NOMO-1 treated with DMSO at 0.1 percent for 48 hours (cell line): ENCODE measurements around the gene TRAPPC2L.
"Not testable (repeated sequence)": the region's sequence is repeated elsewhere in the genome, so short reads cannot be mapped to it uniquely, and the experiment has no call there.

Experiments used
- DNase-seq: peaks from one replicate; lab custom pipeline; 2025; ENCODE audit not compliant: unreplicated experiment; lab: John Stamatoyannopoulos, UW

Gene TRAPPC2L

DNA sequence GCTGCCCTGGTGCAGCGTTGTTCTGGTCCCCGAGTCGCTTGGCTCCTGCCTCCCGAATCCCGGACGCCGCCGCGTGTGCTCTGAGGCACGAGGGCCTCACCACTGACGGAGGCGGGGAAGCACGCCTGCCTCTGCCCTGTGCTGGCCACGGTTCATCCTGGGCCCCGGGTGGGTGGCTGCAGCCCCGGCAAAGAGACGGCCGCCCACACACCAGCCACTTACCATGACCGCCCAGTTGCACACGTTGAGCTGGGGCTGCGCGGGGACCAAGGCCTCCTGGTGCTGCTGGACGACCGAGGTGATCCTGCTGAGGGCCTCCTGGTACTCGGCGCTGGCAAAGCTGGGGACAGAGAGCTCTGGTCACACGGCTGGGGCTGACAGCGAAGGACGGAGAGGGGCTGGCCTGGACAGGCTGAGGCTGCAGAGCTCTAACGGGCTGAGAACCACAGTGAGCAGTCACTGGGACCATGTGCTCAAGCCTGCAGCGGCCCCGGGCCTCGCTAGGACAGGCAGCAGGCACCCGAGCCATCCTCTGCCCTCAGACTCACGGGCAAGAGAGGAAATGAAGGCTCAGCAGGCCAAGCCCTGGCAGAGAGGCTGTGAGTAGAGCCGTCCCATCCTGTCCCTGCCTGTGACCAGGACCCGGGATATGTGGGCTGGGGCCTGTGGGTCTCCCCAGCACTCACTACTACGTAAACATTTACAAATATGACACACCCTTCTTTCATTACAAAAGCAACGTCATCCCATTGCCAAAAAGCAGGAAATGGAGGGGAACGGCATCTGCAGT is 38.9 kb upstream of the TRAPPC2L start:
- no peak for DNase-seq

- DNase-seq: no peak
These were observed 38.4 kb upstream of the TRAPPC2L start for GRCh38 chr16:88818575-88818874.

GRCh38 chr16:88819126-88819525 is 37.8 kb upstream of the TRAPPC2L start:
- DNase-seq: no peak

DNA sequence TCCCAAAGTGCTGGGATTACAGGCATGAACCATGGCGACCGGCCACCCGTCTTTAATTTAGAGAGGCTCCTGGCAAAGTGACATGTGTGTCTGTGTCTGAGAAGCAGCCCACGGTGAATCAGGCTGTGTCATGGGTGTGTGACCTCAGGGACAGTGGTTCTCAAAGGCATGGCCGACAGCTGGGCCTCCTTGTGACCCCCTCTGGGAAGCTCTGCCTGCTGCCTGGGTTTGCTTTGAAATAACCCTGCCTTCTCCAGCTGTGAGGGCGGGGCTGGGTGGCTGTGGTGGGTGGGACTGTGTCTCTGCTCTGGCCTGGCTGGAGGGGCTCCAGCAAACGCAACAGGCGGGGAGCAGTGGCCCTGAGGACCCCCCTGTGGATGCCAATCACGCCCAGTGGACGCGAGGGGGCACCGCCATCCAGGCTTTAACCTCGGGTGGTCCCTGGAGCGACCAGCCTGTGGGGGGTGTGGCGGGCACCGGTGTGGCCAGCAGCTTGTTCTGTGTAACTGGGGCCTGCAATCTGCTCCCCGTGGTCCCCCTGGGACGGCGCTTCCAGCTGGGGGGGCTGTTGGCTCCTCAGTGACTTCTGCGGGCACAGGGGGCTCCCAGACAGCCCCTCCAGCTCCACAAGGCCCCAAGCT is 36.4 kb upstream of the TRAPPC2L start:
- no peak for DNase-seq

DNA sequence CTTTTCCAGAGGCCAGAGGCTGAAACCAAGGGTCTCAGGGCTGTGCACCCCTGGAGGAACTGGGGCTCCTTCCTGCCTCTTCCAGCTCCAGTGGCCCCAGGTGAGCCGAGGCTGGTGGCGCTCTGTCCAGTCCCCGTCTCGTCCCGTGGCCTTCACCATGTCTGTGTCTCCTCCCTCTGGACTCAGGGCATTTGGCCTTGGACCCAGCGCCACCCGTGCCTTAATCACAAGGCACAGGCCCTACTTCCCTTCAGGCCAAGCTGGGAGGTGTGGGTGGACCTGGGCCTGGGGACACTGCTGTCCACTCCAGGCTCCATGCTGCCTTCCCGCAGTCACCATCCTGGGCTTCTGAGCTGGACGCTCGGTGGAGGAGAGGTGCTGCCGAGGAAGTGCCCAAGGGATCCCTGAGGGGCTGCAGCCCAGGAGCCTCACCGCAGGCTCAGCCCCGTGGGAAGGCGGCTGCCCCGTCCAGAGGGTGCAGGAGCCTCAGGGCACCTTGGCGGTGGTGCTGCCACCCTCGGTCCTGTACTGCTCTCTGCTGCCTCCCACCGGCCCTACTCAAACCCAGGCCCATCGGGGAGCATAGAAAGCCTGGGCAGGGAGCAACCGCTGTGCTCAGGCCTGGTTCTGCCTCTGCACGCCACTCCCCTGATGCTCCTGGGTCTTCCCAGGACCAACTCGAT is 35.6 kb upstream of the TRAPPC2L start:
- DNase-seq: no peak

- no peak for DNase-seq
These were observed 34.5 kb upstream of the TRAPPC2L start for GRCh38 chr16:88822281-88823040.

DNA sequence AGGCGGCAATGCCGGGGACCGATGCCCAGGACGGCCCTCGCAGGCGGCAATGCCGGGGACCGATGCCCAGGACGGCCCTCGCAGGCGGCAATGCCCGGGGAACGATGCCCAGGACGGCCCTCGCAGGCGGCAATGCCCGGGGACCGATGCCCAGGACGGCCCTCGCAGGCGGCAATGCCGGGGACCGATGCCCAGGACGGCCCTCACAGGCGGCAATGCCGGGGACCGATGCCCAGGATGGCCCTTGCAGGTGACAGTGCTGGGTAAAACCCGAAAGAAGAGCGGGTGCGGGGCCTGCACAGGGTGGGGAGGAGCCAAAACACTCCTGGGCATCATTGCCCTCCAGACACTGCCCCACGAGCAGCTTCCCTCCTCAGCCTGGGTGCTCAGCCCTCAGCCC is 33.3 kb upstream of the TRAPPC2L start:
- not testable (repeated sequence) for DNase-seq

DNA sequence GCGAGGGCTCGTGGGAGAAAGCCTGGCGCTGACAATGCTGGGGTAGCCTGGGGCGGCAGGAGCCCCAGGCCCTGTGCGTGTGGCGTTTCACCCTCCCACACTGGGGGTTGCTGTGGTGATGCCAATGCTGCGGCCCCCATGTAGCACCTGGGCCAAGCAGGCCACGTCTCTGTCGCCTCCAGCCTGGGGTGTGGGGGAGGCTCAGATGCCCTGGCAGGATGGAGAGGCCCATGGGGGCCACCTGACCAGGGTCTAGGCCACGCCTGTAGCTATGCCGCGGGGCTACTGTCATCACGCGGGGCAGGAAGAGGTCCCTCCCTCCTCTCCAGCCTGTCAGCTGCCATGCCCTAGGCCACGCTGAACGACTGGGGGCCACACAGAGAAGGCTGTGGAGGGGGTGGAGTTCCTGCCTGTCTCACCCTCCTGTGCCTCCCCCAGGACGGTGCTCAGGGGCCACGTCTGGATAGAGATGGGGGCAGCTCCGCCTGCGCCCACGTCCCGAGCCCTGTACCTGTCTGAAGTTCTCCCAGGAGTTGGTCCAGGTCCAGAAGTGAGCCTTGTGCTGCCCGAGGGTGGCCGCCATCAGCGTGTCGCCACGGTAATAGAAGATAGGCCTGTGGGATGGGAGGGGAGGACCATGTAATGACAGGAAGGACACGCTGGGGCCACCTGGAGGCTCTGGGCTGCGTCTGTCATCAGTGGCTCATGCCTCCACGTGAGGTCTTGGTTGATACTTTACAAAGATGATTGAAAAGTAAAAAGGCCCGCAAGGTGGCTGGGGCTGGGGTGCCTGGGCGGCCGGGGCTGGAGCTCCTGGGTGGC is 32.5 kb upstream of the TRAPPC2L start:
- DNase-seq: no peak

GRCh38 chr16:88825146-88825545 is 31.8 kb upstream of the TRAPPC2L start:
- DNase-seq: no peak

- DNase-seq: no peak
These were observed 30.7 kb upstream of the TRAPPC2L start for GRCh38 chr16:88826070-88826840.

DNA sequence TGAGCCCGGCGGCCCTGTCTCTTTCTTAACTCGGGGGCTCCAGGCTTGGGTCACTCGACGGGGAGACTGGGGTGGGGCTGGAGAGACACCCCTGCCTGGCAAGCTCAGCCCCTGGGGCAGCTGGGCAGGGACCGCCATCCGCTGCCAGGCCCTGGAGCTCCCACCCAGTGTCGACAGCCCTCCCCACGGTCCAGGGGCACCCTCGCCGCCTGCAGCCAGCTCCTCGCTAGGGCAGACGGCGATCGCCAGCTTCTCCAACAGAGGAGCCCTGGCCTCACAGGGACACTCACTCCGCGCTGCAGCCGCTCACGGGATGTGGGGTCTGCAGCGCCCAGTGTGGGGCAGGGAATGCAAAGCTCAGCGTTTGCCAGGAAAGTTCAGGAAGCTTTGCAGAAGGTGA is 29.2 kb upstream of the TRAPPC2L start:
- no peak for DNase-seq

DNA sequence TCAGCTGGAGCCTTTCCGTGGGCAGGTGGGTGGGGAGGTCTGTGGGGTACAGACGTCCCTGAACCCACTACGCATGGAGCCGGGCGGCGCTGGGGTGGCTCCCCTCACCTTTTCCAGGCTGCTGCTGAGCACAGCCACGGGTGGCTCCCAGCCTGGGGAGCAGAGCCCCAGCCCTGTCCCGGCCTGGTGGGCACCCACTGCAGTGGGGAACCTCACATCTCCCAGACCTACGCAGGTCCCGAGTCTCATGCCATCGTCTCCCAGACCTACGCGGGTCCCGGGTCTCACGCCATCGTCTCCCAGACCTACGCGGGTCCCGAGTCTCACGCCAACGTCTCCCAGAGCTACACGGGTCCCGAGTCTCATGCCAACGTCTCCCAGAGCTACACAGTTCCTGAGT is 28.2 kb upstream of the TRAPPC2L start:
- DNase-seq: no peak

DNA sequence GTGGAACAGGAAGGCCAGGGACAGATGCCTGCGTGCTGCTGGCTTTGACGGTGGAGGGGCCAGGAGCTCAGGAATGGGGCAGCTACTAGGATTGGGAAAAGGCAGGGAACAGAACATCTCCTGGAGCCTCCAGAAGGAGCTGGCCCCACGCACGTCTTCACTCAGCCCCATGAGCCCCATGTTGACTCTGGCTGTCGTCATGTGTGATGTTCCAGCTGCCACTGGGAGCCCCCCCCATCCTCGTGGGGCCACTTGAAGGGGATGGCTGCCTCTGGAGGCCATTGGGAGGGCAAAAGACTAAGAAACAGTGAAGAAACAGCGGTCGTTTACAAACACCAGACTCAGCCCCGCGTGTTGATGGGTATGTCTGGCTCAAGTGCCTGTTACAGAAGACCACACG is 26.7 kb upstream of the TRAPPC2L start:
- DNase-seq: no peak

- DNase-seq: no peak
These were observed 26.1 kb upstream of the TRAPPC2L start for GRCh38 chr16:88830783-88831182.

- no peak for DNase-seq
These were observed 25.1 kb upstream of the TRAPPC2L start for GRCh38 chr16:88831838-88832237.

GRCh38 chr16:88833086-88833485 is 23.8 kb upstream of the TRAPPC2L start:
- DNase-seq: no peak

- DNase-seq: no peak
These were observed 22.3 kb upstream of the TRAPPC2L start for GRCh38 chr16:88834670-88835069.

DNA sequence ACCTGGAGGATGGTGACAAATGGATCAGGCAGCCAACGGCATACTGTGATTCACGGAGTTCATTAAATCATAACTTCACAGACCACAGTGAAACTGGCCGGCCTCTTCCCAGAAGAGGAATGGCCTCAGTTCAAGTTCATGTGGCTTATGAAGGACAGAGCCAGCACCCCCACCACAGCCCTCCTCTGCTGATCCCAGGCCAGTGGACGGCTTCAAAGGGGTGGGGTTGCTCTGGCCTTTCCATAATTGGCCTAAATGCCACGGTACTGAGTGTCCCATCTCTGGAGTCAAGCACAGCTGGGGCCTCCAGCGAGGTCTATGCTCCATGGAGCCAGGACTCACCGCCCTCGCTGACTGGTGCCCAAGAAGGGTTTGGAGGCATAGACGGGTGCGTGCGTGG is 21.5 kb upstream of the TRAPPC2L start:
- no peak for DNase-seq

DNA sequence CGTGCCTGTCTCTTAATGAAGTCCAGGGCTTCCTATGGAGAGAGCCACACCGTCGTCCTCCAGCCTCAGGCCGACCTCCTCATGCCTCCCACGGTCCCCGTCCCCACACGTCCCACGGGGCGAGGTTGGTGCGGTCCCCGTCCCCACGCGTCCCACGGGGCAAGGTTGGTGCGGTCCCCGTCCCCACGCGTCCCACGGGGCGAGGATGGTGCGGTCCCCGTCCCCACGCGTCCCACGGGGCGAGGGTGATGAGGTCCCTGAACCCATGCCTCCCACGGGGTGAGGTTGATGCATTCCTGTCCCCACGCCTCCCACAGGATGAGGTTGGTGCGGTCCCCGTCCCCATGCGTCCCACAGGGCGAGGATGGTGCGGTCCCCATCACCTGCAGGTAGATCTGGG is 21.1 kb upstream of the TRAPPC2L start:
- no peak for DNase-seq

- DNase-seq: no peak
These were observed 20.1 kb upstream of the TRAPPC2L start for GRCh38 chr16:88836791-88837190.
